ENCODE results near the gene HIF3A.
A peak's percentile ranks its signal among the peaks of the same experiment; 100 is the strongest.
"Not testable (repeated sequence)": the region's sequence is repeated elsewhere in the genome, so short reads cannot be mapped to it uniquely, and the experiment has no call there.

HIF3A gene

DNA sequence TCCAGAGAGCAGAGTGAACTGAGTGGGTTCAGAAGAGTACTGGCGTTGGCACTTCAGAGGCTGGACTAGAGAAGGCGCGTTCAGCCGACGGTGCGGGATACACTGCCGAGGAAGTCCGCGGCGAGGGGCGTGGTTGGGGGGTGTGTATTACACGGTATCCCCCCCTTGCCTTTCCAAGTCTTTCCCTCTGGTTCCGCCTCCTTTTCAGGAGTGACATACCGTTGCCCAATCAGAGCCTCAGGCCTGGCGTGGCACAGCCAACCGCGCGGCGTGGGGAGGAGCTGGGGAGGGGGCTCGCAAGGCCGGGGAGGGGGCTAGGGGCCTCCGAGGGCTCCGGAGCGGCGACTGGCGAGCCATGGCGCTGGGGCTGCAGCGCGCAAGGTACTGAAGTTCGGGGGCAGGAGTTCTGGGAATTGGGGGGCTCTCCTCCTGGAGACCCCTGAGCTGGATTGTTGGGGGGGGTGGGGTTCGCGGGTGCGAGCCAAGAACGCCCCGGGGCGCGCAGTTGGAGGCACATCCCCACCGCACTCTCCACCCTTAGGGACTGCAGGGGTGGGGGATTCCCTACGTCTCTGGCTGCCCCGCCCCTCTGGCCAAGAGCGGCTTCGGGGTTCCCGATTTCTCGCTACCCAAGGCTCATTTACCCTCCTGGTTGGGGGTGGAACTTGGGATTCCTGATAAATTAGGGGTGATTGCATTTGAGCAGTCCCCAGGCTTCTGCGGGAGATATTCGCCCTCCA is at the start of gene HIF3A:
TSS of gene HIF3A (plus strand) at position 321 of the 740 bp plus-strand sequence. CDS start at position 356, 35 bp downstream.
- DNase-seq (ENCODE audit: low spot score) = peak; percentile 96

DNA sequence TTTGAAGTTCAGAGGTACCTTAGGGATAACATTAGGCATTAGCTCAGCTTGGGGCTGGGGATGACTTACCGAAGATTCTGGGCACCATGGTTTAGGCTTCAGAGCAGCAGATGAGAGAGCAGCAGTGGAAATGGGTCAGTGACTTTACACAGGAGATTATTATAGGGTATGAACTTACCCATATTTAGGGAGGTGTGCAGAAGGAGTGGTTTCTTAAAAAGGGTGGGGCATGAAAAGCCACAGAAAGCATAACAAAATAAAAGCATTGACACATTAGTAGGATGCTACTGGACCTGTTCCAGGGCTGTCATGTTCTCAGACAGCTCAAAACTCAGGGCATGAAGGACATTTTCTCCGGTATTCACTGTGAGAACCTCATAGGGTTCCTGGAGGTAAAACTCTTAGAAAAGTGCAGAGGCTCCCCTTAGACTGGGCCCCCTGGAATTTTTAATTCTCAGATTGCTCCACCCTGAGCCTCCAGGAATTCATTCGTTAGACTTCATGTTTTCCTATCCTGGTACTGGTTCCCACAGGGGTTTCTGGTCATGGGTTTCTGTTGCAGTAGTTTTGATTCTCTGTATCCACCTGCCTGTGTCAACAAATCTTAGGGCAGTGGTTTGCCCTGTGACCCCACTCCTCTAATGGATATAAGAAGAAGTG is 46.6 kb upstream of the HIF3A start:
- DNase-seq (ENCODE audit: low spot score) = no peak

- DNase-seq (ENCODE audit: low spot score) = no peak
These were observed 45.4 kb upstream of the HIF3A start for GRCh38 chr19:46251416-46251815.

- no peak for DNase-seq (ENCODE audit: low spot score)
These were observed 42.1 kb upstream of the HIF3A start for GRCh38 chr19:46254776-46255175.

GRCh38 chr19:46256855-46257254 is 40.0 kb upstream of the HIF3A start:
- no peak for DNase-seq (ENCODE audit: low spot score)

- DNase-seq (ENCODE audit: low spot score) = not testable (repeated sequence)
These were observed 35.3 kb upstream of the HIF3A start for GRCh38 chr19:46261501-46261900.

DNA sequence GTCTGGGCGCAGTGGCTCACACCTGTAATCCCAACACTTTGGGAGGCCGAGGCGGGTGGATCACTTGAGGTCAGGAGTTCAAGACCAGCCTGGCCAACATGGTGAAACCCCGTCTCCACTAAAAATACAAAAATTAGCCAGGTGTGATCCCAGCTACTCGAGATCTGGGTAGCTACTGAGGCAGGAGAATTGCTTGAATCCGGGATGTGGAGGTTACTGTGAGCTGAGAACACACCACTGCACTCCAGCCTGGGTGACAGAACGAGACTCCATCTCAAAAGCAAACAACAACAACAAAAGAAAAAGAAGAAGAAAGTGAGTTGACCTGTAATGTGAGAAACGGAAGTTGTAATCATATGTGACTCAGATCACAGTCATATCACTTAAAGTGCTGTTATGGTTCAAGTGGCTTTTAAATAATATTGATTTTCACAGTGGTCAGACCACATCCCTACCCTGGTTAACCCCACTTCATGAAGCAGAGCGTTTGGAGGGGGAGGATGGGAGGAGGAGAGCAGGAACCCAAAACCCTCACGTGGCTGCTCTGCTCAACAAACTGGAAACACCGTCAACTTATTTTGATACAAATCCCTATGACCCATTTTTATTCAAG is 34.1 kb upstream of the HIF3A start:
- not testable (repeated sequence) for DNase-seq (ENCODE audit: low spot score)

GRCh38 chr19:46264801-46265200 is 32.0 kb upstream of the HIF3A start:
- DNase-seq (ENCODE audit: low spot score) = not testable (repeated sequence)

DNA sequence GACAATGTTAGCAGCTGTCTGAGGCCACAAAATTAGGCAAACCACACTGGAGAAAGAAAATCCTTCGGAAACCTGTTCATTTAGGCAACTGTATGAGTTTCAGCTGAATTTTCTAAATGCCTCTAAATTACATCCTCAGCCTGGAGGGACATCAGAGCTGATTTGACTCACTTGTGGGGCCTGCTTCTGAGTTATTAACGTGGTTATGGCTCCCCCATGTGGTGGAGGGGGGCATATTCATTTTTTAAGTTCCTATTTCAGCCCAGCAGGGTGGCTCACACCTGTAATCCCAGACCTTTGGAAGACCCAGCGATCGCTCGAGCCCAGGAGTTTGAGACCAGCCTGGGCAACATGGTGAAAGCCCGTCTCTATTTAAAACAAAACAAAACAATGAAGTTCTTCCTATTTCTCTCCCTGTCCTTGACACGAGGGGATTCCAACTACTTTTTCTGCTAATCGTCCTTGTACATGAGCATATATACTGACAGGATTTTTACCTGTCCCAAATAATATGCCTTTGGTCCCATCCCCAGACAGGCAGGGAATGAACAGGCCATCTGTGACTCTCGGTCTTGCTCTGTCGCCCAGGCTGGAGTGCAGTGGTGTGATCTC is 31.5 kb upstream of the HIF3A start:
- DNase-seq (ENCODE audit: low spot score) = peak; percentile 77

DNA sequence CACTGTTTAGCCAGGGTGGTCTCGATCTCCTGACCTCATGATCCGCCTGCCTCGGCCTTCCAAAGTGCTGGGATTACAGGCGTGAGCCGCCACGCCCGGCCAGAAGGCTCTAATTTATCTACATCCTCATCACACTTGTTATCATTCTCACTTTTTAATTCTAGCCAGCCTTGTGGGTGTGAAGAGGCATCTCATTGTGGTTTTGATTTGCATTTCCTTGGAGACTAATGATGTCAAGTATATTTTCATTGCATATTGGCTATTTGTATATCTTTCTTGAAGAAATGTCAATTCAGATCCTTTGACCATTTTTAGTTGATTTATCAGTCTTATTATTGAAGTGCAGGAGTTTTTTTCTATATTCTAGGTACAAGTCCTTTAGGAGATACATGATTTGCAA is 27.7 kb upstream of the HIF3A start:
- DNase-seq (ENCODE audit: low spot score) = no peak

DNA sequence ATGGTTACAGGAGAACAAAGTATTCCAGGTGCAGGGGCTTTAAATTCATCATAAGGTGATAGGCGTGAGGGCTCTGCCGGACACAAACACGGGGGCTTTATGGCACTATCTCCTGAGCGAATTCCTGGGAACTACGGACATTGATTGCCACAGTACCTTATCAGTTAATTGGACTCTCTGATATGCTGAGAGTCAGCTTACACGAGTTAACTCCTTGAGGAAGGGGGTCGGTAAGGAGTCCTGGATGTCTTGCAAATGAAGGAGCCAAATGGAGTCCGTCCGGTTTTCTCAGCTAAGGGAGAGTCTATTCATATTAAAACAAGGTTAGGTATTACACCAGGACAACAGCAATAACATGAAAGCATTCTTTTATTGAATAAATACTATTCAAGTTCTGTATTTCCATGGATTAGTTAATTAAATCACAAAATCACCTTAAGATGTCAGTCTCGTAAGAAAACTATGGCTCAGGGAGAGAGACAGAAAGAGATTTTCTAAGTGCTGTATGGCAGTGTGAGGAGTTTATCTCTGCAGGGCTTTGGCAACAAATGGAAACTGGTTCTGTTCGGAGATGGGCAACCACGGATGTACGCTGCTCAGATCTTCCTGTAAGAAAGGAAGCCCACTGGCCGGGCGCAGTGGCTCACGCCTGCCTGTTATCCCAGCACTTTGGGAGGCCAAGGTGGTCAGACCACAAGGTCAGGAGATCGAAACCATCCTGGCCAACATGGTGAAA is 26.2 kb upstream of the HIF3A start:
- DNase-seq (ENCODE audit: low spot score) = no peak

DNA sequence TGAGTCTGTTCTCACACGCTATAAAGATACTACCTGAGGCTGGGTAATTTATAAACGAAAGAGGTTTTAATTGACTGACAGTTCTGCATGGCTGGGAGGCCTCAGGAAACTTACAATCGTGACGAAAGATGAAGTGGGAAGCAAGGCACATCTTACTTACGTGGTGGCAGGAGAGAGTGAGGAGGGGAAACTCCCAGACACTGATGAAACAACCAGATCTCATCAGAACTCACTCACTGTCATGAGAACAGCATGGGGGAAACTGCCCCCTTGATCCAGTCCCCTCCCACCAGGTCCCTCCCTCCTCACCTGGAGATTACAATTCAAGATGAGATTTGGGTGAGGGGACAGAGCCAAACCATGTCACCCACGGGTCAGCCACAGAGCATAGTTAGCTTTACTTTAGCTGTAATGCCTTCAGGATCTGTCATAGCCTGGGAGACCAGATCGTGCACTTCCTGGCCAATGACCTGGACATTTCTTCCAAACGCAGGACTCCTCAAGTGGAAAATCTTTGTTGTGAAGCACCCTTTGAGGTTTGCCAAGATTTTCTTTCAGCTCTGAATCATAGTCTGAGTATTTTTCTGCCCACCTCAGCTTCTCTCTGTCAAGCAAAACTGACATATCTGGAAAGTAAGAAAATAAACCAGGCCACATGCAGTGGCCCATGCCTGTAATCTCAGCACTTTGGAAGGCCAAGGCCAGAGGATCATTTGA is 25.2 kb upstream of the HIF3A start:
- peak; percentile 35 for DNase-seq (ENCODE audit: low spot score)

- not testable (repeated sequence) for DNase-seq (ENCODE audit: low spot score)
These were observed 22.9 kb upstream of the HIF3A start for GRCh38 chr19:46273931-46274330.

DNA sequence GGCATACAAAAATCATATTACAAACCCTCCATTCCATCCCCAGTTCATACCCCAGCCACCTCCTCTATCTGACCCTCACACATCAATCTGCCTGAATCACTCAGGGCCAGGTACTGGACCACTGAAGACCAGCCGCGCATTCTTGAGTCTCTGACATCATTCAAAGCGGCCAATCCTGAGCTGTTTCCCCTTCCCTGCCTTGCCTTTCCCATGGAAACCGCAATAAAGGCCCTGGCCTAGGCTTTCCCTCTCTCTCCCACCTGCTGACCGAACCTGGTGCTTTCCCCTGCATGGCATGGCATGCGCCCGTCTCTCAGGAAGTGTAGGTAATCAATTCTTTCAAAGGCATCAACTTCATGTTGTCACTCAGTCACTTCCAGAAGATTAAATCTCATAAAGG is 17.7 kb upstream of the HIF3A start:
- no peak for DNase-seq (ENCODE audit: low spot score)

DNA sequence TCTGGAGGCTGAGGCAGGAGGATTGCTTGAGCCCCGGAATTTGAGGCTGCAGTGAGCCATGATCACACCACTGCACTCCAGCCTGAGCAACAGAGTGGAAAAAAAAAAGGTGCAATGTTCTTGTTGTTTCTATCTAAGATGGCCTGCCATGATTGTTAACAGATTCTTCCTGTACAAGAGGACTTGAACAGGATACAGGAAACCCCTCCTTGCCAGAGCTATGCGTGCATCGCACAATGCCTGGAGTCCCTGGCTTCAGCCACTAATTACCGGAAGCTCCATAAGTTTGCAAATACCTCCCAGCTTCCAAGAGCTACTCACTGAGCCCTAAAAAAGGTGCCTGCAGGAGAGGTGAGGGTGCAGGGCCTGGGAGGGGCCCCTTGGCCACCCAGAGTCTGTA is 13.1 kb upstream of the HIF3A start:
- DNase-seq (ENCODE audit: low spot score) = no peak

DNA sequence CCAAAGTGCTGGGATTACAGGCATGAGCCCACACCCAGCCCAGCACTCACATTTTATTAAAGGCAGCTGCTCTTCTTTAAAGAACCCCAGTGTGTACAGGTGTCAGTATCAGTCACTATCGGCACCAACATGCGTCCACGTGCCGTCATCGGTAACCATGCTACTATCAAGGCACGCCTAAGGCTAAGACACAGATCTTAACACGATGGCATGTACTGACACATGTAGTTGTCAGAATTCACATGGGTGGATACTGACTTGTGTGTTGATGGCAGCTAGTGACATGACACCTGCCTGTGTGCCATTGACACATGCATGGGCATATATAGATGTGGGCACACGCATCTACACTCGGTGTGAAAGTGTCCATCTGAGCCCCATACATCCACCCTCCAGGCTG is 12.2 kb upstream of the HIF3A start:
- DNase-seq (ENCODE audit: low spot score) = no peak

- DNase-seq (ENCODE audit: low spot score) = no peak
These were observed 9.3 kb upstream of the HIF3A start for GRCh38 chr19:46287585-46287984.

DNA sequence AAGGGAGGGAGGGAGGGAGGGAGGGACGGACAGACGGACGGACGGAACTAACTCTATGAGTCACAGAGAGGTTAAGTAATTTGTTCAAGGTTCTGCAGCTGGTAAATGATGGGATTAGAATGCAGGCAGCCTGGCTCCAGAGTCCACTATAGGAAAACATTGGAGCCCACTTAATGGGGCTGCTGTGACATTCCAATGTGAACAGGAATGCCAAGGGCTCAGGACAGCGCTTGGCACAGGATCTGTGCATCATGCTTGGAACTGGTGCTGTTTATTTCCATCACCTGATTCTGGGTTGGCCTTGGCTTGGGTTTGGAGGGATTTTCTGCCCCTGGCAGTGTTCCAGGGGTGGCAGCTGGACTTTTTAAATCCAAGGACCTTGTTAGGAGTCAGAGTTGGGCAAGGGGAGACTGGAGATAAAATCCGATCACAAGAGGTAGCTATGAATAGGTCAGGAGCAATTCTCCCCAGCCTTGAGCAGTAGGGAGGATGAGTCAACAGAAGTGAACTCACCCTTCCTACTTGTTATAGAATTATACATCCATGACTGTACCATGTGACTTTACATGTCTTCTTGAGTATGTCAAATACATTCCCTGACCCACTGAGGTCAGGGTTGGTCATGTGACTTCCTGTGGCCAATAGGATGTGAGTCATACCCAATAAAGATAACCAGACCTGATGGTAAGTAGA is 7.8 kb upstream of the HIF3A start:
- DNase-seq (ENCODE audit: low spot score) = no peak

DNA sequence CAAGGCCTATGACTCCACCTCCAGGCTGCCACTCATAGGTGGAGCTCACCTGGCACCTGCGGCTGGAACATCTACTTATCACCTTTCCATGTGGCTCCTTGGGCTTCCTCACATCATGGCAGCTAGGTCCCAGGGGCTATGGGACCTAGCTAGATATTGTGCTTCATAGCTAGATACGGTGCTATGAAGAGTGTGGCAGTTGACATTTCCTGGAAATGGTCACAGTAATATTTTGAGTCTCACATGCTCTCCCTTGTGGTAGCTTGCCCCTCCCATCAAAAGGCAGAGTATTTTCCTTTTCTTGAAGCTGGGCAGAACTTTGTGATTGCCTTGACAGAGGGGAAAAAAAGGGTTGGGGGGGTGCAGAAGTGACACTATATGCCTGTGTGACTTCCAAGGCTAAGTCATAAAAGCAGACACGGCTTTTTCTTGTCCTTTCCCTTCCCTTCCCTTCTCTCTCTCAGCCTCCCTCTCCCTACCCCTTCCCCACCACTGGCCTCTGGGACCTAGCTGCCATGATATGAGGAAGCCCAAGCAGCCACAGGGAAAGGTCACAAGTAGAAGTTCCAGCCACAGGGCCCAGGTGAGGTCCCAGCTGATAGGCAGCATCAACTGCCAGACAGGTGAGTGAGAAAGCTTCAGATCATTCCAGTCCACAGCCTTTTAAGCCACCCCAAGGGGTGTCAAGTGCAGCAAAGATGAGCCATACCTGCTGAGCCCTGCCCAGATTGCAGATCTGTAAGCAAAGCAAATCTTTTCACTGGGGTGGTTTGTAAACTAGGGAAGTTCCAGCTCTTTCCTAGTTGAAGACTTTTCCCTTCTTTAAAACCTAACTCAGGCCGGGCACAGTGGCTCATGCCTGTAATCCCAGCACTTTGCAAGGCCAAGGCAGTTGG is 6.9 kb upstream of the HIF3A start:
- DNase-seq (ENCODE audit: low spot score) = no peak

- DNase-seq (ENCODE audit: low spot score) = no peak
These were observed 5.0 kb upstream of the HIF3A start for GRCh38 chr19:46291829-46292228.
